ENCODE results near the gene CHRNA9.

The CHRNA9 gene

DNA sequence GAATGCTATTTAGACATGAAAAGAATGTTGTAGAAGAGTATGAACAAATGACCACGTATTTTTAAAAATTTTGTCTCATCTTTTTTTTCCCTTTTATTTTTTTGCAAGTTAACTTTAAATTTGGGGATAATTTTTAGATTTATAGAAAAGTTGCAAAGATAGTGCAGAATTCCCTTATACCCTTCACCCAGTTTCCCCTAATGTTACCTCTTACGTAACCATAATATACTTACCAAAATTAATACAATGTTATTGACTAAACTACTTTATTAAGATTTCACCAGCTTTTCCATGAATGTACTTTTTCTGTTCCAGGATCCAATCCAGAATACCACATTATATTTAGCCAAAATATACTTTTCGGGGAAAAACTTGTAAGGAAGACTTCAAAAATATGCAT lies 12.3 kb downstream of the CHRNA9 start:
- DNase-seq: no peak

DNA sequence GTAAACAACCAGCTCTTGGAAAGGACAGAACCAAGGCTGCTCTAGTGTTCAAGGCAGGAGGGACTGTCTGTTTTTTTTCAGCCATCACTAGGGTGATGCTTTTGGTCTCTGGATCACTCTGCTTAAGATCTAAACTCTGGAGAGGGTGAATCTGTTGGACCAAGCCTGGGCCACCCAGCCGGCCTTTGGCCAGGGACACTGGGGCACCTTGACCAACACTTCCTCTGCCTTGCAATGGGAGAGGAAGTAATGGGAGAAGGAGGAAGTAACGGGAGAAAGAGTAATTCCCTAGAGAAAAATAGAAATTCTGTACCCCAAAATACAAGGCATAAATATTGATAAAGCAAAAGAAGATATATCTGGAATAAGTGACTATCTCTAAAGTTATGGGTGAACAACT lies 12.9 kb downstream of the CHRNA9 start:
- no peak for DNase-seq

DNA sequence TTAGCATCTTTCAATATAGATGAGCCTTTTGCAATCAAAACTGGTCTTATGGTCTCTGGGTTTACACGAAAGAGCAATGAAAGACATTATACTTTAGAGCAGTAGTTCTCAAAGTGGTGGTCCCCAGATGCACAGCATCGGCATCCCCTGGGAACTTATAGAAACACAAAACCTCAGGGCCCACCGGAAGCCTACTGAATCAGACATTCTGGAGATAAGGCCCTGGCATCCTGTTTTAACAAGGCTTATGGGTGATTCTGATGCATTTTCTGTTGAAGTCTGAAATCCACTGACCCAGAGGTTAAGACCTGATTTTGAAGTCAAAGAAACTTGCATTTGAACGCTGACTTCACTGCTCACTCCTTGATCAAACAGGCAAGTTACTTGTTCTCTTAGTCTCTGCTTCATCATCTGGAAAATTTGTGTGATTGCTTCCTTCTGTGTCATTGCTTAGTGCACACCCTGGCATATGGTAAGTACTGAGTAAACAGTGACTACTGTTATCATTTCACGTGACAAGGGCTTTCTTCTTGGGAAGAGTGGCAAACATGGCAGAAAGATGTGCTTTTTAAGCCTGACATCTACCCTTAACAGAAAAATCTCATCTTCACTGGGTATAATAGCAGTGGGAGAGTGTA lies 14.5 kb downstream of the CHRNA9 start:
- no peak for DNase-seq

GRCh38 chr4:40350627-40351227 lies 15.6 kb downstream of the CHRNA9 start:
- DNase-seq: no peak

DNA sequence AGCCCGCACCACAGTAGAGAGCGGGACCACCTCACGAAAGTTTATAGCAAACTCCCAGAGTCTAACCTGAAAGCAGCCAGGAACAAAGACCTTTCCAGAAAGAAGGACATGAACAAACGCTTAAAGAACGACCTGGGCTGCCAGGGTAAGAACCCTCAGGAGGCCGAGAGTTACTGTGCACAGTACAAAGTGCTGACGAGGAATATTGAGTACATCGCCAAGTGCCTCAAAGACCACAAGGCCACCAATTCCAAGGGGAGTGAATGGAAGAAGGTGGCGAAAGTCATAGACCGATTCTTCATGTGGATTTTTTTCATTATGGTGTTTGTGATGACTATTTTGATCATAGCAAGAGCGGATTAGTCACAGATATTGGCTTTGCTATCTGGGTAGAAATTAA lies 19.0 kb downstream of the CHRNA9 start:
- DNase-seq: no peak

GRCh38 chr4:40355131-40355530 lies 20.0 kb downstream of the CHRNA9 start:
- DNase-seq: no peak

- no peak for DNase-seq
These were observed 22.6 kb downstream of the CHRNA9 start for GRCh38 chr4:40357738-40358137.

DNA sequence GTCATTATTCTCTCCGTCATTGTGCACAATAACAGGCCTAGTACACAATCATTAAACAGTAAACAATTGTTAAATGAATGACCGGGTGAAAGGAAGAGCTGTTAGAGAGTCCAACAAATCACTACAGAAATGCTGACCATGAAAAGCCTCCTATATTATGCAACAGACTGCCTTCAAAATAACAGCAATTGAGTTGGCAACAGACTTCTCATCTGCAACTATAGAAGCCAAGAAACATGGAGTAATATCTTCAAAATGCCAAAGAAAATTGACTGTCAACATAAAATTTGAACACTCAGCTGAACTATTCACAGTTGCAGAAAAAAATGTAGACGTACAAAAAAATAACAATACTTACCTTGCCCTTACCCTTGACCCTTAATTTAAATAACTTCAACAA lies 26.2 kb downstream of the CHRNA9 start:
- no peak for DNase-seq

DNA sequence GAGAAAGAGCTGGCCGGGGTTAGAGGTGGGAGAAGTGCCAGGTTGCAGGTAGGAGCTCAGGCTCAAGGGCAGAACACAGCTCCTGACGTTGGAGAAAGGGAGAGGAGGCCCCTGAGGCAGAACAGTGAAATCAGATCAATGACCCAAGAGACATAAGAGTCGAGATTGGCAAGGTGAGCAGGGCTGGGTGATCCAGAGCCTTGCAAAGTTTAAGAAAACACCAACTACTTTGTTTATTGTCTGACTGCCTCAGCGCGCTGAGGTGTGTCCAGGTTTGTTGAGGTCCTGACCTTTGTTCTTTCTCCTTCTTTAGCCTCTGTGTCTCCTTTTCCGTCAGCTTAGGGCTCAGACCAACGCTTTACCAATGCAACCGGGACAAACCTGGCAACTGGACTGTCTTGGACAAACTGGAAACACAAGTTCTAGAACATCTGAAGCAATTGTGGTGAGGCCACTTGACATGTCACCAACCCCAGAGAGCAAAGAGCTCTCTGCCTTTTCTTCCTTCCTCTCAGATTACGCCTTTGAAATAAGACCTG lies 28.3 kb downstream of the CHRNA9 start:
- no peak for DNase-seq

GRCh38 chr4:40363945-40364344 lies 28.8 kb downstream of the CHRNA9 start:
- no peak for DNase-seq

GRCh38 chr4:40365766-40366165 lies 30.6 kb downstream of the CHRNA9 start:
- DNase-seq: no peak

DNA sequence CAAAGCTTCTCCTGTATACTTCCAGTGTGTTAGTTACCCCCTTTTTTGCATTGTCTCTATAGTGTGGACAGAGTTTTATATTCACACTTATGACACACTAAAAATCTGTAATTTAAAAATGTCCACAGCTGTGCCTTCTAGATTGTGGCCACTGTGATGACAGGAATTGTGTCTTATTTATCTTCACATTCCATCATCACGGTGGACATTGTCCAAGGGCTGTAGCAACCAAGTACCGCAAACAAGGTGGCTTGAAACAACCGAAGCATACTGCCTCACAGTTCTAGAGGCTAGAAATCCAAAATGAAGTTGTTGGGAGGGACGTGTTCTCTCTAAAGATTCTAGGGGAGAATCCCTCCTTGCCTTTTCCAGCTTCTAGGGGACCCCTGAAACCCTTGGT lies 32.3 kb downstream of the CHRNA9 start:
- DNase-seq: no peak

DNA sequence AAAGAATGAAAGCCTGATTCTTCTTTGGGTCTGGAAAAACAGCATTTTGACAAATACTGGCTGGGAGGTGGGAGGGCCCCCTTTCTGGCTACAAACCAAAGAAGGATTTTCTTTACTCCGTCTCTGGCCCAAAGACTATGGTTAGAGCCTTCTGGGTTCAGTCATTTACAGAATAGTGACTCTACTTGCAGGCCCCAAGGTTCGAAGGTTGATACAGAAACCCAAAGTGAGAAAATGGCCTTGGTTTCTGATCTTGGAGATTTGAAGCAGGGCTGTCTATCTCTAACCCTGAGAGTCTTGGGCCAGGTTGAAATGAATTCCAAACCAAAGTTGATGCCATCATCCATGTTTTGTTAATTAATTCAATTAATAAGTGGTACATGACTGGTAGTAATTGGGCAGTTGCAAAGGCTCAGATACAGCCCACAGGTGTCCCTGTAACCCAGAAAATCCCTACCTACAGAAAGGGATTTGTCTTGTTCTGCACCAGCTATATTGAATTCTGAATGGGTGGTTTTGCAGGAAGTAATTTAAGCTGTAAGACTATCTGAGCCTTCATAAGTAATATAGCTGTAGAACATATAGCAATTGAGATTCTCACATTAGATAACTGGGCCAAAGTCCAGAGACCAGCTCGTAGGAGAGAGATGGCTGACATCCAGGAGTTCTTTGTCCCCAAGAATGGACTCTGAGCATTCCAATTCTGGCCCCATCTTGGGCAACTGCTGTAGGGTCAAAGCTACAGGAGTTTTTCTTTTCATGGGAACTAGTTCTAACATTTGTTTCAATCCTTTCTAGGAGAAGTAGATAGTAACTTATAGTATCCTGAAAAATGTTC lies 34.5 kb downstream of the CHRNA9 start:
- DNase-seq: no peak

DNA sequence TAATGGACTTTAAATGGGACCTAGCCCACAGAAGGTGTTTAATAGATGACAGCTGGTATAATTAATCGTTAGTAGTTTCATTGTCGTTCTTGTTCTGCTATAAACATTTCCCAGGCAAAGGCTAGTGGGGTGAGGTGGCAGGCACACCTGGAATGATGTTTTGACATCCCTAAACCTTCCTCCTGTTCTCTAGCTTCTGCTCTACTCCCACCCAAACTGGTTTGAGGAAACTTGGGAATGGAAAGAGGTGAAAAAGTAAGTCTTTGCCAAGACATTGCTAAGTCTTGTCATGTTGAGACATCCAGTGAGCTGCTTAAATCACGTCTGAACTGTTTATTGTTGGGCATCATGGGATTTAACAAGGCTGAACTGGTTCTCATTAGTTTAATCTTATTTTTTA lies 37.5 kb downstream of the CHRNA9 start:
- no peak for DNase-seq

GRCh38 chr4:40373636-40374035 lies 38.5 kb downstream of the CHRNA9 start:
- DNase-seq: no peak

DNA sequence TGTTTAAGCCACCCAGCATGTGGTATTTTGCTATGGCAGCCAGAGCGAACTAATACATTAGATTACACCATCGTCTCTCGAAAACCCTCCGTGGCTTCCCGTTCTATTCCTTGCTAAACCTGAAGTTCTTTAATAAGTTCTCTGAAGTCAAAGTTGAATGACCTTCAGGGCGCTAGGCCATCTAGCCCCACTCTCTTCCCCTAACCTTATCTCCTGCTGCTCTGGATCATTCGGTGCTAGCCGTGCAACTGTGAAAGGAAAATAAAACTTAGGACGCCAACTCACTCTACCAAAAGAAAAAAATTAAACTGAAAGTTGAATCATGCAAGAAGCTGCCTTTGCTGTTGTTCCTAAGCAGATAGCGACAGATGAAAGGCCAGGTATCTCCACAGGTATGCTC lies 40.0 kb downstream of the CHRNA9 start:
- no peak for DNase-seq

DNA sequence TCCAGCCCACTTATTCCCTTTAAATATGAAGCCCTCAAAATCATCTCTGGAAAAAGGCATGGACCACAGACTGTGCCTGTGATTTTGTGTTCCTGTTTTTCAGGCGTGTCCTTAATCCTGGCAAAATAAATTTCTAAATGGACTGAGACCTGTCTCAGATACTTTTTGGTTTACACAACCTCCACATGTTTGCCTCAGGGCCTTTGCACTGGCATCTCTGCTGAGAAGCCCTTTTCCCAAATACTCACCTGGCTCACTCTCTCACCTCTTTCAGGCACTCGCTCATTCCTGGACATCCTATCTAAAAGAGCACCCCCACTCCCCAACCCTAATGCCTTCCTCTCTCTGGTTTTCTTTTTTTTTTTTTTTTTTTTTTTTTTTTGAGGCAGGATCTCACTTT lies 40.5 kb downstream of the CHRNA9 start:
- no peak for DNase-seq

DNA sequence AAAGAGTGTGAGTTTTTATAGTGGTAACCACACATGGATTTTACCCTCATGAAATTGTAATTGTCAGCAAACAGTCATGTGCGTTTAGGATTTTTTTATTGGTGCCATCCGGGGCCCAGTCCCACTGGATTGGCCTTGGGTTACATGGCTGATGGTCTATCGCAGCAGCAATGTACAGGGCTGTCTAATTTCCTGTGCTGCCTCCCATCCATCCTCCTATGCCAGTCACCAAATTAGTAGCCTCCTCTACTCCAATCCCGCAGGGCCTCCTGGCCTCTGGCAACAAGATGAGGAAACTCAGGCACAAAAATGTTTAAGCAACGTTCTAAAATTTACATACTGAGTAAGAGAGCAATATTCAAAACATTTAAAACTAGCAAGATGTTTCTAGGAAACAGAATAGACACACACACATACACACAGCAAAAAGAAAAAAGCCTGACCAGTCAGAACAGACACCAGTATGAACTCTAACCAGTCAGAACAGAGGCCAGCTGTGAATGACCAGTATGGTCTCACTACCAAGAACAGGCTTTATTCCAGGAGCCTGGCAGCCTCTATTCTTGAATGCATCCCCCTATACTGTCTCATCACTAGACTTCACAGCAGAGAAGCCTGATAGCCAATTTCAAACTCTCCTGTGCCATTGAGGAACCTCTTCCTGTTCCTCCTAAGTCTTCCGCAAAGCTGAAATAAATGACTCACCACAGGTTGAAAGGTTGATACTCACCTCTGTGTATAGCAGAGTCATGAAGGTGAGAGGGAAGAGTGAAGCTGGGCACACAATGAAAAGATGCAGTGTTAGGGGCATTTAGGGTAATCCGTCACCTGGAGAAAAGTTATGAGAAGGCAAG lies 42.6 kb downstream of the CHRNA9 start:
- no peak for DNase-seq

- DNase-seq: no peak
These were observed 43.5 kb downstream of the CHRNA9 start for GRCh38 chr4:40378619-40379018.

DNA sequence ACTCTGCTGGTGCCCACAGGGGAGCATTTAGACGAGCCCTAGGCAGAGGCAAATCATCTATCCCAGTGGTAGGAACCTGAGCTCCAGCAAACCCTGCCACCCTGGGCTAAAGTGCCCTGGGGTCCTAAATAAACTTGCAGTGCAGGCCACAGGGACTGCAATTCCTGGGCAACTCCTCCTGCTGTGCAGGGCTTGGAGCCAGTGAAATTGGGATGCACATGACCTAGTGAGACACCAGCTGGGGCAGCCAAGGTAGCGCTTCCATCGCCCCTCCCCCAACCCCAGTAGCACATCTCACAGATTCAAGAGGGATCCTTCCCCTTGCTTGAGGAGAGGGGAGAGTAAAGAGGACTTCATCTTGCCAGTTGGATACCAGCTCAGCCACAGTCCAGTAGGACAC lies 44.1 kb downstream of the CHRNA9 start:
- DNase-seq: no peak

GRCh38 chr4:40380647-40381046 lies 45.5 kb downstream of the CHRNA9 start:
- DNase-seq: no peak

DNA sequence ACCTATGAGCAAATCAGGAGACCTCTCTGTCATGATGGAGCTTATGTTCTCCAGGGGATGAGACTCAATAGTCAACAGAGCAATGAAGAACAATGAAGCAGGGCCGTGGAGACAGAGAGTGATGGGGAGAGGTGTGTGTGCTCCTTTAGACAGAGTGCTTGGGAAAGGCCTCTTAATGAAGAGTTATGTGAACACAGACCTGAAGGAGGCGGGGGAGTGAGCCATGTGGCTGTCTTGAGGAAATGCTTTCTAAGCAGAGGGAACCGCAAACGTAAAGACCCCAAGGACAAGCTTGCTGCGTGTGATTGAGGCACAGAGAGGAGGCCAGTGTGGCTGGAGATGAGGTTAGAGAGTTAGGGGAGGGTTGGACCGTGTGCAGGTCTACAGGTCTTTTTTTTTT lies 53.1 kb downstream of the CHRNA9 start:
- no peak for DNase-seq

DNA sequence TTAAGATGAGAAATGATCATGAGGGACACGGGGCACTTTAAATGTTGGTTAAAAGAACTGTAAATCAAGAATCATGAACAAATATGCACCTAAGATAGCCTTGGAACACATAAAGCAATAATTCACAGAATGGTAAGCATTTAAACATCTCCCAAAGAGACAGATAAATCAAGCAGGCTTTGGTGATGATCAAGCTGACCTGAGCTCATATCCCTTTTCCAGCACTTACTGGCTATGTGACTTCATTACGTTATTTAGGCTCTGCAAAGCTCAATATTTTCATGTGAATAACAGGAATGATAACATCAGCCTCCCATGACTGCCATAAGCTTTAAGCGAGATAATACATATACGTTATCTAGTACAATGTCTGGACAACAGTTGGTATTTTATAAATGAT lies 54.9 kb downstream of the CHRNA9 start:
- no peak for DNase-seq
